GM19238 (cell line): ENCODE results near the gene UPK3A.
"Not testable (repeated sequence)": the region's sequence is repeated elsewhere in the genome, so short reads cannot be mapped to it uniquely, and the experiment has no call there.

ENCODE experiments used
- DNase-seq: peaks from one replicate; pipeline ENCODE4 v3.0.0; 2011; ENCODE audit warnings: low spot score; ENCODE audit not compliant: insufficient read length

The UPK3A gene

DNA sequence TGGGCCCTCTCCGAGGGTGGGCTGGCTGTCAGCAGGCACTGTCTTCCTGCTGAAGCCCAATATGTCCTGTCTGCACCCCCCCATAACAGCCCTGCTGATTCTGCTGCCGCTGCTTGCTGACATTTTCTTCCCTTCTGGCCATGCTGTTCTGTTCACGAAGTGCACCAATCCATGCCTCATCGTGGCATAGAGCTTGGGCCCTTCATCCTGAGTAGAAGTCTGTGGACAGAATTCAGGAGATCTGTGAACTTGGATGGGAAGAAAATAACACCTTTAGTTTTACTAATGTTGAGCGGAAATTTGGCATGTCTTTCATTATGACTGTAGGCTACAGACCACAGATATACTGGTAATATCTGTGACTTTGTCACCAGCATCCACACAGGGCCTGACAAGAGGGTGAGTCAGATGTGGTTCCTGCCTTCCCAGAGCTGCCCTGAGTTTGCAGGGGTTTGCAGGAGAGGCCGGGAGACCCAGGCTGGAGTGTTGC, 29.9 kb upstream of the UPK3A start:
- DNase-seq, result no peak

DNA sequence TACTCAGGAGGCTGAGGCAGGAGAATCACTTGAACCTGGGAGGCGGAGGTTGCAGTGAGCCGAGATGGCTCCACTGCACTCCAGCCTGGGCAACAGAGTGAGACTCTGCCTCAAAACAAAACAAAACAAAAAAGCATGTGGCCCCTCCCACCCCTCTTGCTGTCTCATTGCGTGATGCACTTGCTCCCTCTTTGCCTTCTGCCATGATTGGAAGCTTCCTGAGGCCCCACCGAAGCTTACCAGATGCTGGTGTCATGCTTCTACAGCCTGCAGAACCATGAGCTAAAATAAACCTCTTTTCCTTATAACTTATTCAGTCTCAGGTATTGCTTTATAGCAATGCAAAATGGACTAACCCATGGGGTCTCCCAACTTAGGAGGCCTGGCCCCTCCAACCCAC, 26.8 kb upstream of the UPK3A start:
- not testable (repeated sequence) for DNase-seq

- no peak for DNase-seq
Measured at GRCh38 chr22:45259754-45260394, 24.9 kb upstream of the UPK3A start.

- not testable (repeated sequence) for DNase-seq
Measured at GRCh38 chr22:45260395-45260759, 24.4 kb upstream of the UPK3A start.

- DNase-seq, result no peak
Measured at GRCh38 chr22:45261407-45262088, 23.2 kb upstream of the UPK3A start.

GRCh38 chr22:45262195-45262930, 22.4 kb upstream of the UPK3A start:
- DNase-seq, result no peak

- no peak for DNase-seq
Measured at GRCh38 chr22:45262931-45263462, 21.8 kb upstream of the UPK3A start.

GRCh38 chr22:45263463-45264269, 21.1 kb upstream of the UPK3A start:
- peak; percentile 82 for DNase-seq

GRCh38 chr22:45265535-45265934, 19.2 kb upstream of the UPK3A start:
- no peak for DNase-seq

- no peak for DNase-seq
Measured at GRCh38 chr22:45268167-45268957, 16.4 kb upstream of the UPK3A start.

DNA sequence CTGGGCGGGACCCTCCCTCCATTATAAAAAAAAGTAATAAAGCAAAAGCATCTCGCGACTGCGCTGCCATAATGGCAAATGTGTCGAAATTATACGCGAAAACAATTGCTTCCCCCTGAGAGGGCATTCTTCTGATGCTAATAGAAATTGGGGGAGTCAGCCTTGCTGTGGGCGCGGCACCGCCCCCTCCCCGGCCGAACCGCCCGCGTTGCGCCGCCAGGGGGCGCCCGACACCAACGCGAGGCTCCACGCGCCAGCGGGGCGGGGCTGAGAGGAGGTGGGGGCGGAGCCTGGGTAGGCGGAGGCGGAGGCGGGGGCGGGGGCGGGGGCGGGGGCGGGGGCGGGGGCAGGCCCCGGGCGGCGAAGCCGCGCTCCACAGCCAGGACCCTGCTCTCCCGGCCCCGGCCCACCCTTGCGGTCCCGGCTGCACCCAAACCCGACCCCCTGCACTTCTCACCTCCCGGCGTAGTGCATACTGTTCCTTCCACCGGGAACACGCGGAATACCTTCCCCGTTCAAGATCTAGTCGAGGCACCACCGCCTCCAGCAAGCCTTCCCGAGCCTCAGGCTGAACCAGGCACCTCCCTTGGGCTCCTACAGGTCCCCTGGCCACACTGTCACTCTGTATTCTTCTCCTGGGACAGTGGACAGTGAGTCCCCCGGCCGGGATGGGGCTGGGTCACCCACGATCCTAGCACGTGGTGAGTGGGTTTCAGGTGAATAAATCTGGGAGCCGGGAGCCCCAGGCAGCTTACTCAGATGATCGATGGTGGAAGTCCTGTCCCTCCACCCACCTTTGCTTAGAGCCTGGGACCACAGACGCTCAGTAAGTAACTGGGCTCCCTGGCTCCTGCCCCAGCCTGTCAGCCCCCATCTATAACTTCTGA, 15.5 kb upstream of the UPK3A start:
- DNase-seq, result peak; percentile 74

- no peak for DNase-seq
Measured at GRCh38 chr22:45270095-45271020, 14.4 kb upstream of the UPK3A start.

GRCh38 chr22:45271667-45272201, 13.0 kb upstream of the UPK3A start:
- DNase-seq, result no peak

DNA sequence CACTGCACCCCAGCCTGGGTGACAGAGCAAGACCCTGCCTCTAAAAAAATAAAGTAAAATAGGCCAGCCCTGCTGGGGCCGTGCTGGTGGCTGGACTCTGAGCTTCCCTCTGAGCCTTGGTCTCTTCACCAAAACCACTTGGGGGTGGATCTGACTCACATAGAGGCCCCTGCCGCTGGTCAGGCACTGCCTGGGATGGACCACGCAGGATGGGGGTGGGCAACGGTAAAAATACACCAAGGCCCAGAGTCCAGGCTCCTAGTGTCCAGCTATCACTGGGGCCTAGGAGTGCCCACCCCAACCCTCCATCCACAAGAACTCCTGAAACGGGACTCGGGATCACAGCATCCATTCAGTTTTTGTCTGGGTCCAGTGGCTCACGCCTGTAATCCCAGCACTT, 12.3 kb upstream of the UPK3A start:
- no peak for DNase-seq

DNA sequence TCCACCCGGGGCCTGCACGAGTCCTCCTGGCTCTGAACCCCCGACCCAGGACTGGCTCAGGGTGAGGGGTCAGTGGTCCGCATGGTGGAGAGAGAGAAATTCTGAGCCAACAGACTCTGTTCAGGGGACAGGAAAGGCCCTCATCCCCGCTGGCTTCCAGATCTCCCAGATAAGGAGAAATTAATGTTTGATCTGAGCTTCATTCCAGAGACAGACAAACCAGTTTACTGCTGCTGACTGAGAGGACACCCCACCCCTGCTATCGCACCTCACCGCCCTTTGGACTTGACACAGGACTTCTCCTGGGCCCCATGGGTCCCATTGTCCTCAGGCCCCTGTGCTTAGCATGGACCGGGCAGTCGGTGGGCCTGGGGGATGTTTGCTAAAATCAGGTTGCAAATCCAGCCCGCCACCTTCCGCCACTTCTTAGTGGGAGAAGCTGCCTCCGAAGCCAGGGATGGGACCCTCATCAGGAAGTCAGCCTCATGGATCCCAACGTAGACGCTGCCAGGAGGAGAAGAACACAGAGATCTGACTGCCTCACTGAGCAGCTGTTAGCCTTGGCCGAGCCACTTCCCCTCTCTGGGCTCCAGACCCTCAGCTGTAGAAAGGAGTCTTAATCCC, 11.2 kb upstream of the UPK3A start:
- no peak for DNase-seq

DNA sequence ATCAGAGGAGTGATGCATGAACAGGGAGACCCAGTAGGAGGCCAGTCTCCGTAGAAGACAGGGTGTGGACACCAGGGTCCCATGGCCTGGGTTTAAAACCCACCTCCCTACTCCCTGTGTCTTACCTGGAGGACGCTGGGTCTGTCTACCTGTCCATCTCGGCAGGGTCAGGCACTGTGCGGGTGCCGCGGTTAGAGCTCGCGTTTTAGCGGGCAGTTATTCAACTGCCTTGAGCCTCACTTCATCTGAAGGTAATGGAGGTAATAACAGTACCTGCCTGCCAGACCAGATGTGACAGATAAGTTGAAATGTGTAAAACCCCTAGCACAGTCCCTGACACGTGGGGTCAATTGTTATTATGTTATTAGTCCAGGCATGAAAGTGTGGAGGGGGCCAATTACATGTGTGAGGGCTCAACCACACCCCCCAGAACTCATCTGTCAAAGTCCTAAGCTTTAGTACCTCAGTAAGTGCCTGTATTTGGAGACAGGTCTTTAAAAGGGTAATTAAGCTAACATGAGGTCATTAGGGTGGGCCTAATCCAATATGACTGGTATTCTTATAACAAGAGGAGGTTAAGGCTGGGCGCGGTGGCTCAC, 8.1 kb upstream of the UPK3A start:
- DNase-seq, result no peak

DNA sequence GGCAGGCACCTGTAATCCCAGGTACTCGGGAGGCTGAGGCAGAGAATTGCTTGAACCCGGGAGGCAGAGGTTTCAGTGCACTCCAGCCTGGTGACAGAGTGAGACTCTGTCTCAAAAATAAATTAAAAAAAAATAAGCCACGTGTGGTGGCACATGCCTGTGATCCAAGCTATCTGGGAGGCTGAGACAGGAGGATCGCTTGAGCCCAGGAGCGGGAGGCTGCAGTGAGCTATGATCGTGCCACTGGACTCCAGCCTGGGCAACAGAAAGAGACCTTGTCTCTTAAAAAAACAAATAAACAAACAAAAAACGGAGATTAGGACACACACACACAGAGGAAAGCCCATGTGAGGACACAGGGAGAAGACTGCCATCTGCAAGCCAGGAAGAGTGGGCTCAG, 7.0 kb upstream of the UPK3A start:
- not testable (repeated sequence) for DNase-seq
